Loucy (cell line): ENCODE results near the gene IL23A.

Experiments used
- H2AFZ ChIP-seq: fragments of 200-600 bp; sonication (generic); 2 replicates; pipeline ENCODE4 v1.6.0; 2016; ENCODE audit warnings: antibody characterized with exemption, mild to moderate bottlenecking, low read length, moderate library complexity
- H3F3A ChIP-seq: fragments of 200-600 bp; 2 replicates; pipeline ENCODE4 v1.6.0; 2016; ENCODE audit warnings: antibody characterized with exemption, low read depth, mild to moderate bottlenecking
- H3K27me3 ChIP-seq: fragments of 200-600 bp; sonication (generic); 2 replicates; pipeline ENCODE4 v1.6.1; 2014; ENCODE audit warnings: low read length, mild to moderate bottlenecking; ENCODE audit not compliant: insufficient read depth, poor library complexity, severe bottlenecking
- H3K36me3 ChIP-seq: fragments of 200-600 bp; sonication (generic); 2 replicates; pipeline ENCODE4 v1.6.1; 2016; ENCODE audit warnings: low read length; ENCODE audit not compliant: insufficient read depth
- H3K4me1 ChIP-seq: fragments of 200-600 bp; sonication (generic); 2 replicates; pipeline ENCODE4 v1.5.1; 2014; ENCODE audit warnings: low read length, mild to moderate bottlenecking; ENCODE audit not compliant: insufficient read depth, poor library complexity, severe bottlenecking
- H3K4me2 ChIP-seq: fragments of 200-600 bp; sonication (generic); 2 replicates; pipeline ENCODE4 v1.6.0; 2014; ENCODE audit warnings: antibody characterized with exemption, low read length, low read depth, mild to moderate bottlenecking; ENCODE audit not compliant: poor library complexity, severe bottlenecking
- H3K4me3 ChIP-seq: fragments of 200-600 bp; sonication (generic); 2 replicates; pipeline ENCODE4 v1.5.1; 2014; ENCODE audit warnings: low read length, mild to moderate bottlenecking, mixed read lengths; ENCODE audit not compliant: poor library complexity, severe bottlenecking
- H3K79me2 ChIP-seq: fragments of 200-600 bp; sonication (generic); 2 replicates; pipeline ENCODE4 v1.6.1; 2014; ENCODE audit warnings: low read length; ENCODE audit not compliant: insufficient read depth
- H3K9ac ChIP-seq: fragments of 200-600 bp; sonication (generic); 2 replicates; pipeline ENCODE4 v1.6.0; 2014; ENCODE audit warnings: mild to moderate bottlenecking, low read depth, low read length, moderate library complexity; ENCODE audit not compliant: poor library complexity, severe bottlenecking
- H3K9me2 ChIP-seq: fragments of 200-600 bp; sonication (generic); replicated peaks from 2 replicates; pipeline ENCODE4 v1.6.1; 2016; ENCODE audit warnings: low read depth, low read length, mixed read lengths
- H3K9me3 ChIP-seq: fragments of 200-600 bp; sonication (generic); 2 replicates; pipeline ENCODE4 v1.6.1; 2014; ENCODE audit warnings: mild to moderate bottlenecking, antibody characterized with exemption, low read length, low read depth; ENCODE audit not compliant: insufficient read depth
- H4K20me1 ChIP-seq: fragments of 200-600 bp; sonication (generic); 2 replicates; pipeline ENCODE4 v1.6.0; 2014; ENCODE audit warnings: antibody characterized with exemption, low read length, mild to moderate bottlenecking; ENCODE audit not compliant: insufficient read depth, poor library complexity, severe bottlenecking
- EZH2phosphoT487 ChIP-seq: fragments of 200-600 bp; IDR thresholded peaks from 2 replicates; pipeline ENCODE4 v1.6.1; 2018; ENCODE audit warnings: antibody characterized with exemption, mild to moderate bottlenecking, moderate library complexity, borderline replicate concordance
- TF ChIP-seq, protein P1 (sequence below): fragments of 200-600 bp; sonication (generic); conservative IDR thresholded peaks from 2 replicates; pipeline ENCODE4 v1.5.1; 2014; ENCODE audit warnings: mild to moderate bottlenecking, antibody characterized with exemption, low read length

IL23A gene

DNA sequence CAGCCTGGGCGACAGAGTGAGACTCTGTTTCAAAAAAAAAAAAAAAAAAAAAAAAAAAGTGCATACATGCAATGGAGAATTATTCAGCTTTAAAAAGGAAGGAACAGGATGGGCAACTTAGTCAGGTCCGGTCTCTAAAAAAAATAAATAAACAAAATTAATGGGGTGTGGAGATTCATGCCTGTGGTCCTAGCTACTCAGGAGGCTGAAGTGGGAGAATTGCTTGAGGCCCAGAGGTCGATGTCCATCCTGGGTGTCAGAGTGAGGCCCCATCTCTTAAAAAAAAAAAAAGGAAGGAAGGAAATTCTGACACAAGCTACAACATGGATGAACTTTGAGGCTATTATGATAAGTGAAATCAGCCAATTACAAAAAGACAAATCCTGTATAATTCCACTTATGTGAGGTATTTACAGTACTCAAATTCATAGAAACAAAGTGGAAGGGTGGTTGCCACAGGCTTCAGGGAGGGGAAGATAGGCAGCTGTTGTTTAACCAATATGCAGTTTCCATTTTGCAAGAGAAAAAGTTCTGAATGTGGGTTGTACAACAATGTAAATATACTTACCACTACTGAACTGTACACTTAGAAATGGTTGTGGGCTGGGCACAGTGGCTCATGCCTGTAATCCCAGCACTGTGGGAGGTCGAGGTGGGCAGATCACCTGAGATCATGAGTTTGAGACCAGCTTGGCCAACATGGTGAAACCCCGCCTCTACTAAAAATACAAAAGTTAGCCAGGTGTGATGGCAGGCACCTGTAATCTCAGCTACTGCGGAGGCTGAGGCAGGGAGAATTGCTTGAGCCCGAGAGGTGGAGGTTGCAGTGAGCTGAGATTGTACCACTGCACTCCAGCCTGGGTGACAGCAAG is 36.3 kb downstream of the IL23A start:
- Histone ChIP-seq H2AFZ (no peak overlapping the region), H3K9me2 (no peaks in the 10 kb centered on the region), H3F3A (no peaks in the 10 kb centered on the region), H3K4me2 (no peak overlapping the region), H3K9me3 (peaks cover 3% of the 10 kb centered on the region; the same call in 1 of the 2 replicates), H3K9ac (no peak overlapping the region), H3K4me3 (no peak overlapping the region), H3K4me1 (no peaks in the 10 kb centered on the region), H3K79me2 (no peaks in the 10 kb centered on the region), H3K27me3 (no peaks in the 10 kb centered on the region), H4K20me1 (no peaks in the 10 kb centered on the region), H3K36me3 (no peaks in the 10 kb centered on the region)
- TF ChIP-seq, protein P1, sequence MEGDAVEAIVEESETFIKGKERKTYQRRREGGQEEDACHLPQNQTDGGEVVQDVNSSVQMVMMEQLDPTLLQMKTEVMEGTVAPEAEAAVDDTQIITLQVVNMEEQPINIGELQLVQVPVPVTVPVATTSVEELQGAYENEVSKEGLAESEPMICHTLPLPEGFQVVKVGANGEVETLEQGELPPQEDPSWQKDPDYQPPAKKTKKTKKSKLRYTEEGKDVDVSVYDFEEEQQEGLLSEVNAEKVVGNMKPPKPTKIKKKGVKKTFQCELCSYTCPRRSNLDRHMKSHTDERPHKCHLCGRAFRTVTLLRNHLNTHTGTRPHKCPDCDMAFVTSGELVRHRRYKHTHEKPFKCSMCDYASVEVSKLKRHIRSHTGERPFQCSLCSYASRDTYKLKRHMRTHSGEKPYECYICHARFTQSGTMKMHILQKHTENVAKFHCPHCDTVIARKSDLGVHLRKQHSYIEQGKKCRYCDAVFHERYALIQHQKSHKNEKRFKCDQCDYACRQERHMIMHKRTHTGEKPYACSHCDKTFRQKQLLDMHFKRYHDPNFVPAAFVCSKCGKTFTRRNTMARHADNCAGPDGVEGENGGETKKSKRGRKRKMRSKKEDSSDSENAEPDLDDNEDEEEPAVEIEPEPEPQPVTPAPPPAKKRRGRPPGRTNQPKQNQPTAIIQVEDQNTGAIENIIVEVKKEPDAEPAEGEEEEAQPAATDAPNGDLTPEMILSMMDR, result no peak
- no peak for TF ChIP-seq EZH2phosphoT487

DNA sequence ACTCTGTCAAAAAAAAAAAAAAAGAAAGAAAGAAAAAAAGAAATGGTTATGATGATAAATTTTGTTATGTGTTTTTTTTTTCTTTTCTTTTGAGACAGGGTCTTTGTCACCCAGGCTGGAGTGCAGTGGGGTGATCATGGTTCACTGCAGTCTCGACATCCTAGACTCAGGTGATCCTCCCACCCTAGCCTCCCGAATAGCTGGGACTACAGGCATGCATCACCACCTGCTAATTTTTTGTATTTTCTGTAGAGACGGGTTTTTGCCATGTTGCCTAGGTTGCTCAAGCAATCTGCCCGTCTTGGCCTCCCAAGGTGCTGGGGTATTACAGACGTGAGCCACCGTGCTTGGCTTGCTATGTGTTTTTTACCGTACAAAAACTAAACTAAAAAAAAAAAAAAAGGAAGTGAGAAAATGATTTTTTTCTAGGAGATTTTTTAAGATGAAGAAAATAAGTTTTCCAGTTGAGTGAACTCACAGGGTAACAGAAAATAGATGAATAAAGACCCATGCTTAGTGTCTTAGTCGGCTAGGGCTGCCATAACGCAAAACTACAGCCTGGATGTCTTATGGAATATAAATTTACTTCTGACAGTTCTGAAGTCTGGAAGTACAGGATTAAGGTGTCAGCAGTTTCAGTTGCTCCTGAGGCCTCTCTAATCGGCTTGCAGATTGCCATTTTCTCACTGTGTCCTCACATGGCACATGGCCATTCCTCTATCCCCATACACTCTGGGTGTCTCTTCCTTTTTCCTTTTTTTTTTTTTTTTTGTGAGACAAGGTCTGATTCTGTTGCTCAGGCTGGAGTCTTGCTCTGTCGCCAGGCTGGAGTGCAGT is 37.1 kb downstream of the IL23A start:
- H3K4me3 ChIP-seq, result no peak overlapping the region
- H3K36me3 ChIP-seq, result no peaks in the 10 kb centered on the region
- no peaks in the 10 kb centered on the region for H3K4me1 ChIP-seq
- no peak for TF ChIP-seq EZH2phosphoT487
- TF ChIP-seq, protein P1, result no peak
- no peaks in the 10 kb centered on the region for H3K79me2 ChIP-seq
- H3K27me3 ChIP-seq, result no peaks in the 10 kb centered on the region
- peaks cover 3% of the 10 kb centered on the region; the same call in 1 of the 2 replicates for H3K9me3 ChIP-seq
- H3K9me2 ChIP-seq, result no peaks in the 10 kb centered on the region
- H4K20me1 ChIP-seq, result no peaks in the 10 kb centered on the region
- no peak overlapping the region for H3K9ac ChIP-seq
- no peak overlapping the region for H2AFZ ChIP-seq
- H3K4me2 ChIP-seq, result no peak overlapping the region
- H3F3A ChIP-seq, result no peaks in the 10 kb centered on the region

DNA sequence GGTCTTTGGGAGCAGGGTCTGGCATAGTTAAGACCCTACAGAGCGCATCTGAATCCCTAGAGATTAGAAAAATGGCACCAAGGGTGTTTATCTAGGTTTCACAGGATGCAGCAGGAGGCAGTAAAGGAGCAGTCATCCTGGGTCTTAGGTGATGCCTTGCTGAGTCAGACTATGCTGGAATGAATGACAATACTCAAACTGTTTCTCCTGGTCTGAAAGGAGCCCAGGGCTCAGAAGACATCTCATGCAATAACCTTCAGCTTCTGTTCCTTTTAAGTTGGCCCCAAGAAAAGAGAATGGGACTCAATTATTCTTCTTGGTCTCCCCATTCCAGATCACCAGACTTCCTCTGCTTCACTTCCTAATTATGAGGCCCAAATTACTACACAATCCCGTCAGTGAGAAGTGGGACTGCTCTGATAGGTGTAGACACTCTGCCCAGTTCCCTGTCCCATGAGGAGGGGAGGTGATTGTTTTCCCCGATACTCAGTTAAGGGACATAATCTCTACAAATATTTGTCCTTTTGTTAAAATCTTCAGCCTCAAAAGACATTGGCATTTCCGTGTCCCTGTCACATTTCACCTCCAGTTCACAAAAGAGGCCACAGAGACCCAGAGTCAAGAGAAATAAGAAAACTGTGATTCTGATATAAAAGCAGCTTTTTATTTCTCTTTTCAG is 38.8 kb downstream of the IL23A start:
- H3K79me2 ChIP-seq, result no peaks in the 10 kb centered on the region
- H3K9me3 ChIP-seq, result peaks cover 3% of the 10 kb centered on the region; the same call in 1 of the 2 replicates
- H3F3A ChIP-seq, result no peaks in the 10 kb centered on the region
- H2AFZ ChIP-seq, result peak overlapping the region; percentile 16; the same call in 1 of the 2 replicates
- no peak overlapping the region for H3K9ac ChIP-seq
- H3K27me3 ChIP-seq, result no peaks in the 10 kb centered on the region
- no peaks in the 10 kb centered on the region for H3K9me2 ChIP-seq
- no peaks in the 10 kb centered on the region for H4K20me1 ChIP-seq
- no peaks in the 10 kb centered on the region for H3K36me3 ChIP-seq
- no peak overlapping the region for H3K4me3 ChIP-seq
- no peaks in the 10 kb centered on the region for H3K4me1 ChIP-seq
- no peak for TF ChIP-seq EZH2phosphoT487
- TF ChIP-seq, protein P1, result no peak
- no peak overlapping the region for H3K4me2 ChIP-seq
